ENCODE data around the gene ORAI2.

Gene ORAI2

GRCh38 chr7:102416406-102416805, 17.0 kb upstream of the ORAI2 start:
- FAIRE-seq (no peak), DNase-seq (ENCODE audit: insufficient read length) (no peak)
- TF ChIP-seq POLR2AphosphoS5 (IDR thresholded peaks at IDR 0.05; ENCODE audit: low read depth, low read length) (no peak), POLR2A (IDR thresholded peaks at IDR 0.05; ENCODE audit: low read depth, low read length) (no peak), TAF1 (IDR thresholded peaks at IDR 0.05; ENCODE audit: borderline replicate concordance, low read depth, low read length) (no peak)

- TF ChIP-seq POLR2AphosphoS5 (IDR thresholded peaks at IDR 0.05; ENCODE audit: low read depth, low read length) (no peak), POLR2A (IDR thresholded peaks at IDR 0.05; ENCODE audit: low read depth, low read length) (no peak), TAF1 (IDR thresholded peaks at IDR 0.05; ENCODE audit: borderline replicate concordance, low read depth, low read length) (no peak)
- DNase-seq (ENCODE audit: insufficient read length) (no peak), FAIRE-seq (no peak)
Observed at GRCh38 chr7:102417105-102417504, 16.3 kb upstream of the ORAI2 start.

- TF ChIP-seq TAF1 (IDR thresholded peaks at IDR 0.05; ENCODE audit: borderline replicate concordance, low read depth, low read length) (no peak), POLR2AphosphoS5 (IDR thresholded peaks at IDR 0.05; ENCODE audit: low read depth, low read length) (no peak), POLR2A (IDR thresholded peaks at IDR 0.05; ENCODE audit: low read depth, low read length) (no peak)
- DNase-seq (ENCODE audit: insufficient read length) (no peak), FAIRE-seq (peak; percentile 56)
Observed at GRCh38 chr7:102418592-102418991, 14.8 kb upstream of the ORAI2 start.

- FAIRE-seq (no peak), DNase-seq (ENCODE audit: insufficient read length) (no peak)
- no peak for TF ChIP-seq POLR2AphosphoS5 (IDR thresholded peaks at IDR 0.05; ENCODE audit: low read depth, low read length)
- no peak for TF ChIP-seq POLR2A (IDR thresholded peaks at IDR 0.05; ENCODE audit: low read depth, low read length)
- no peak for TF ChIP-seq TAF1 (IDR thresholded peaks at IDR 0.05; ENCODE audit: borderline replicate concordance, low read depth, low read length)
Observed at GRCh38 chr7:102421706-102422240, 11.6 kb upstream of the ORAI2 start.

- no peak for DNase-seq (ENCODE audit: insufficient read length)
Observed at GRCh38 chr7:102424129-102424551, 9.2 kb upstream of the ORAI2 start.

GRCh38 chr7:102424787-102425218, 8.6 kb upstream of the ORAI2 start:
- no peak for DNase-seq (ENCODE audit: insufficient read length)
- FAIRE-seq, result peak; percentile 91
- TF ChIP-seq POLR2A (IDR thresholded peaks at IDR 0.05; ENCODE audit: low read depth, low read length) (no peak), TAF1 (IDR thresholded peaks at IDR 0.05; ENCODE audit: borderline replicate concordance, low read depth, low read length) (no peak), POLR2AphosphoS5 (IDR thresholded peaks at IDR 0.05; ENCODE audit: low read depth, low read length) (no peak)

More at GRCh38 chr7:102424129-102424551, 9.2 kb upstream of the ORAI2 start:
- no peak for FAIRE-seq
- no peak for TF ChIP-seq POLR2AphosphoS5 (IDR thresholded peaks at IDR 0.05; ENCODE audit: low read depth, low read length)
- no peak for TF ChIP-seq POLR2A (IDR thresholded peaks at IDR 0.05; ENCODE audit: low read depth, low read length)
- TF ChIP-seq TAF1 (IDR thresholded peaks at IDR 0.05; ENCODE audit: borderline replicate concordance, low read depth, low read length), result no peak

- TF ChIP-seq TAF1 (IDR thresholded peaks at IDR 0.05; ENCODE audit: borderline replicate concordance, low read depth, low read length), result peak; percentile 80
- TF ChIP-seq POLR2AphosphoS5 (IDR thresholded peaks at IDR 0.05; ENCODE audit: low read depth, low read length), result peak; percentile 73
- peak; percentile 85; the same call in 1 of the 2 replicates for TF ChIP-seq POLR2A (IDR thresholded peaks at IDR 0.05; ENCODE audit: low read depth, low read length)
- peak; percentile 79 for DNase-seq (ENCODE audit: insufficient read length)
- FAIRE-seq, result peak; percentile 98
Observed at GRCh38 chr7:102425639-102426267, 7.6 kb upstream of the ORAI2 start.

GRCh38 chr7:102426268-102427018, 6.9 kb upstream of the ORAI2 start:
- FAIRE-seq (no peak), DNase-seq (ENCODE audit: insufficient read length) (peak; percentile 84)
- TF ChIP-seq TAF1 (IDR thresholded peaks at IDR 0.05; ENCODE audit: borderline replicate concordance, low read depth, low read length), result peak; percentile 51
- peak; percentile 59 for TF ChIP-seq POLR2AphosphoS5 (IDR thresholded peaks at IDR 0.05; ENCODE audit: low read depth, low read length)
- peak; percentile 41; the same call in 1 of the 2 replicates for TF ChIP-seq POLR2A (IDR thresholded peaks at IDR 0.05; ENCODE audit: low read depth, low read length)

- TF ChIP-seq POLR2A (IDR thresholded peaks at IDR 0.05; ENCODE audit: low read depth, low read length) (no peak), POLR2AphosphoS5 (IDR thresholded peaks at IDR 0.05; ENCODE audit: low read depth, low read length) (no peak), TAF1 (IDR thresholded peaks at IDR 0.05; ENCODE audit: borderline replicate concordance, low read depth, low read length) (no peak)
- DNase-seq (ENCODE audit: insufficient read length), result no peak
- FAIRE-seq, result no peak
Observed at GRCh38 chr7:102427019-102427405, 6.4 kb upstream of the ORAI2 start.

- FAIRE-seq (peak; percentile 17), DNase-seq (ENCODE audit: insufficient read length) (no peak)
- TF ChIP-seq POLR2A (IDR thresholded peaks at IDR 0.05; ENCODE audit: low read depth, low read length) (no peak), TAF1 (IDR thresholded peaks at IDR 0.05; ENCODE audit: borderline replicate concordance, low read depth, low read length) (no peak), POLR2AphosphoS5 (IDR thresholded peaks at IDR 0.05; ENCODE audit: low read depth, low read length) (no peak)
Observed at GRCh38 chr7:102429141-102429899, 4.1 kb upstream of the ORAI2 start.
